Measurements from ENCODE around the gene PCID2. TPM values are rescaled to one million over a fixed set of nuclear protein-coding genes. Genes with fewer than 3 reads are reported as not detected.

The PCID2 gene
- polyA plus RNA-seq, 1 donor from 2014 or later, result 81.3 TPM

DNA sequence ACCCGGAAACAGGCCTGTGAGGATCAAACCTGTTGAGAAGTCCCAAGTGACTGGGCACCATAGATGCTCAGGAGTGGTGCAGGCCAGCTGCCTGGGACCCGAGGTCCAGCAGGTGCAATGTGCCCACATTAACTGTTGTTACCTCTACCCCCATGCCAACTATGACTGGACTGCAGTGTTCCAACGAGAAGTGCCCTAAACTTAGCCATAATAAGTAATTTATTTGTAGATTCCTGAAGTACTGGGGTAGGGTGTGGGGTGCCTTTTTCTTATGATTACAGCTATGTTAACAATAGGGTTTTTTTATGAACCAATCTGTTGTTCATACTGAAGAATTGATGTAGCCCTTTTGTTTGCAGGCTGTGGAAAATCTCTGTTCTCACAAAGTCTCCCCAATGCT lies 10.1 kb upstream of the PCID2 start:
- Histone ChIP-seq H3K79me2 (replicated peaks; ENCODE audit: insufficient read depth, low read length) (peaks cover 33% of the 10 kb centered on the region), H3K27me3 (ENCODE audit: insufficient read depth, low read depth, low read length) (no peaks in the 10 kb centered on the region), H2AFZ (ENCODE audit: low read depth, low read length) (no peak overlapping the region), H3K9me2 (ENCODE audit: insufficient read depth, low read length) (no peaks in the 10 kb centered on the region), H3K36me3 (ENCODE audit: insufficient read depth, low read length) (no peaks in the 10 kb centered on the region), H4K20me1 (ENCODE audit: insufficient read depth) (no peaks in the 10 kb centered on the region), H3K9ac (ENCODE audit: low read length) (no peak overlapping the region), H3K9me3 (ENCODE audit: low read length) (no peaks in the 10 kb centered on the region), H3K27ac (ENCODE audit: low read length) (no peak overlapping the region), H3F3A (ENCODE audit: insufficient read depth, low read length, poor library complexity, severe bottlenecking) (no peaks in the 10 kb centered on the region), H3K4me2 (ENCODE audit: low read length) (no peak overlapping the region), H3K4me3 (ENCODE audit: low read length) (no peak overlapping the region)
- no peak for TF ChIP-seq RAD21 (conservative IDR thresholded peaks at IDR 0.05)
- TF ChIP-seq EZH2 (IDR thresholded peaks at IDR 0.05; ENCODE audit: borderline replicate concordance, insufficient read depth, low read length, poor library complexity, severe bottlenecking), result no peak
- TF ChIP-seq, protein P1, sequence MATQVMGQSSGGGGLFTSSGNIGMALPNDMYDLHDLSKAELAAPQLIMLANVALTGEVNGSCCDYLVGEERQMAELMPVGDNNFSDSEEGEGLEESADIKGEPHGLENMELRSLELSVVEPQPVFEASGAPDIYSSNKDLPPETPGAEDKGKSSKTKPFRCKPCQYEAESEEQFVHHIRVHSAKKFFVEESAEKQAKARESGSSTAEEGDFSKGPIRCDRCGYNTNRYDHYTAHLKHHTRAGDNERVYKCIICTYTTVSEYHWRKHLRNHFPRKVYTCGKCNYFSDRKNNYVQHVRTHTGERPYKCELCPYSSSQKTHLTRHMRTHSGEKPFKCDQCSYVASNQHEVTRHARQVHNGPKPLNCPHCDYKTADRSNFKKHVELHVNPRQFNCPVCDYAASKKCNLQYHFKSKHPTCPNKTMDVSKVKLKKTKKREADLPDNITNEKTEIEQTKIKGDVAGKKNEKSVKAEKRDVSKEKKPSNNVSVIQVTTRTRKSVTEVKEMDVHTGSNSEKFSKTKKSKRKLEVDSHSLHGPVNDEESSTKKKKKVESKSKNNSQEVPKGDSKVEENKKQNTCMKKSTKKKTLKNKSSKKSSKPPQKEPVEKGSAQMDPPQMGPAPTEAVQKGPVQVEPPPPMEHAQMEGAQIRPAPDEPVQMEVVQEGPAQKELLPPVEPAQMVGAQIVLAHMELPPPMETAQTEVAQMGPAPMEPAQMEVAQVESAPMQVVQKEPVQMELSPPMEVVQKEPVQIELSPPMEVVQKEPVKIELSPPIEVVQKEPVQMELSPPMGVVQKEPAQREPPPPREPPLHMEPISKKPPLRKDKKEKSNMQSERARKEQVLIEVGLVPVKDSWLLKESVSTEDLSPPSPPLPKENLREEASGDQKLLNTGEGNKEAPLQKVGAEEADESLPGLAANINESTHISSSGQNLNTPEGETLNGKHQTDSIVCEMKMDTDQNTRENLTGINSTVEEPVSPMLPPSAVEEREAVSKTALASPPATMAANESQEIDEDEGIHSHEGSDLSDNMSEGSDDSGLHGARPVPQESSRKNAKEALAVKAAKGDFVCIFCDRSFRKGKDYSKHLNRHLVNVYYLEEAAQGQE (IDR thresholded peaks at IDR 0.05; ENCODE audit: borderline replicate concordance), result no peak
- no peak for TF ChIP-seq MXI1 (conservative IDR thresholded peaks at IDR 0.05; ENCODE audit: poor library complexity, severe bottlenecking)
- TF ChIP-seq EP300 (conservative IDR thresholded peaks at IDR 0.05; ENCODE audit: poor library complexity, severe bottlenecking), result no peak
- TF ChIP-seq SMC3 (conservative IDR thresholded peaks at IDR 0.05; ENCODE audit: poor library complexity), result no peak
- no peak for TF ChIP-seq TAF1 (IDR thresholded peaks at IDR 0.05; ENCODE audit: low read depth)
- TF ChIP-seq POLR2AphosphoS5 (IDR thresholded peaks at IDR 0.05), result no peak
- TF ChIP-seq, protein P2, sequence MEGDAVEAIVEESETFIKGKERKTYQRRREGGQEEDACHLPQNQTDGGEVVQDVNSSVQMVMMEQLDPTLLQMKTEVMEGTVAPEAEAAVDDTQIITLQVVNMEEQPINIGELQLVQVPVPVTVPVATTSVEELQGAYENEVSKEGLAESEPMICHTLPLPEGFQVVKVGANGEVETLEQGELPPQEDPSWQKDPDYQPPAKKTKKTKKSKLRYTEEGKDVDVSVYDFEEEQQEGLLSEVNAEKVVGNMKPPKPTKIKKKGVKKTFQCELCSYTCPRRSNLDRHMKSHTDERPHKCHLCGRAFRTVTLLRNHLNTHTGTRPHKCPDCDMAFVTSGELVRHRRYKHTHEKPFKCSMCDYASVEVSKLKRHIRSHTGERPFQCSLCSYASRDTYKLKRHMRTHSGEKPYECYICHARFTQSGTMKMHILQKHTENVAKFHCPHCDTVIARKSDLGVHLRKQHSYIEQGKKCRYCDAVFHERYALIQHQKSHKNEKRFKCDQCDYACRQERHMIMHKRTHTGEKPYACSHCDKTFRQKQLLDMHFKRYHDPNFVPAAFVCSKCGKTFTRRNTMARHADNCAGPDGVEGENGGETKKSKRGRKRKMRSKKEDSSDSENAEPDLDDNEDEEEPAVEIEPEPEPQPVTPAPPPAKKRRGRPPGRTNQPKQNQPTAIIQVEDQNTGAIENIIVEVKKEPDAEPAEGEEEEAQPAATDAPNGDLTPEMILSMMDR (IDR thresholded peaks at IDR 0.05; ENCODE audit: poor library complexity, severe bottlenecking), result no peak

DNA sequence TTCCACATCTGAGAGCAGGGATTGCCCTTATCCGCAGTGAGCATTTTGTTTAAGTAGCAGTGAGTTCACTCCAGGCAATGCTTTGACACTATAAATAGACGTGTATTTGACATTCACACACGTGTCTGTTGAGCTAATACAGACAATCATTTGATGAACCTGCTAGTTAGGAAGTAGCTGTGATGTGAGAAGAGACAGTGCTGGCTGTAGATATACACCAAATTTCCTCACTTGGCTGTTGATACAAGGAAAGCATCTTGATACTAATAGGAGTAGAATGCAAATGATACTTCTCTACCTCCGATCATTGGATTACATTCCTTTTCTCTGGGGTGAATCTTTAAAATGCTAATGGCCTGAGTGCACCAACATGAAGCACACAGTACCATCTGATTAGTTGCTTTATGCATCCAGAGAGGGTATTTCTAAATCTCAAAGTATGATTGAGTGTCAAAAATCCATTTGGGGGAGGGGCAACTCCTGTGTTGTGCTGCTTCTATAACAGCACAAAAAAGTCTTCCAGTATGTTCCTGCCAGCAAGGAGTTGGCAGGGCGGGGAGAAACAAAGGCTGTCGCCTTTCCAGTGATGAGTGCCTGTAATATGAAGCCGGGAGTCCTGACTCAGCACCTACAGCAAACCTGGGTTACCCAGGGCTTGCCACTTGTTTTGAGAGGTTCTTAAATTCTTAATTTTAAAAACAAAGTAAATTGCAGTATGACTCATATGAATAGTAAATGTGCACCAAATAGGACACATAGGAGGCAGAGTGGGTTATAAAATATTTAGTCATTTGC lies 8.0 kb upstream of the PCID2 start:
- peak overlapping the region; percentile 81 for H3K27ac ChIP-seq (ENCODE audit: low read length)
- peak overlapping the region; percentile 56 for H3K4me3 ChIP-seq (ENCODE audit: low read length)
- no peak overlapping the region for H2AFZ ChIP-seq (ENCODE audit: low read depth, low read length)
- H3K9me3 ChIP-seq (ENCODE audit: low read length), result no peaks in the 10 kb centered on the region
- H3K4me2 ChIP-seq (ENCODE audit: low read length), result peak overlapping the region; percentile 22
- H3F3A ChIP-seq (ENCODE audit: insufficient read depth, low read length, poor library complexity, severe bottlenecking), result no peaks in the 10 kb centered on the region
- H3K27me3 ChIP-seq (ENCODE audit: insufficient read depth, low read depth, low read length), result no peaks in the 10 kb centered on the region
- H3K79me2 ChIP-seq (replicated peaks; ENCODE audit: insufficient read depth, low read length), result peaks cover 53% of the 10 kb centered on the region
- no peaks in the 10 kb centered on the region for H3K36me3 ChIP-seq (ENCODE audit: insufficient read depth, low read length)
- no peaks in the 10 kb centered on the region for H3K9me2 ChIP-seq (ENCODE audit: insufficient read depth, low read length)
- peak overlapping the region; percentile 59 for H3K9ac ChIP-seq (ENCODE audit: low read length)
- H4K20me1 ChIP-seq (ENCODE audit: insufficient read depth), result no peaks in the 10 kb centered on the region
- TF ChIP-seq MXI1 (conservative IDR thresholded peaks at IDR 0.05; ENCODE audit: poor library complexity, severe bottlenecking) (peak; percentile 55), POLR2AphosphoS5 (IDR thresholded peaks at IDR 0.05) (peak; percentile 57), EZH2 (IDR thresholded peaks at IDR 0.05; ENCODE audit: borderline replicate concordance, insufficient read depth, low read length, poor library complexity, severe bottlenecking) (no peak), SMC3 (conservative IDR thresholded peaks at IDR 0.05; ENCODE audit: poor library complexity) (peak; percentile 22), RAD21 (conservative IDR thresholded peaks at IDR 0.05) (no peak), EP300 (conservative IDR thresholded peaks at IDR 0.05; ENCODE audit: poor library complexity, severe bottlenecking) (peak; percentile 54)
